ENCODE results near the gene ZNF491.
"Not testable (repeated sequence)": the region's sequence is repeated elsewhere in the genome, so short reads cannot be mapped to it uniquely, and the experiment has no call there.

ZNF491 gene

GRCh38 chr19:11798391-11799330, at the start of gene ZNF491:
Gene ZNF491 (plus strand): TSS chr19:11798523. CDS start chr19:11805954, 7,431 bp downstream.
- DNase-seq = peak; percentile 73

GRCh38 chr19:11749751-11750150, 48.6 kb upstream of the ZNF491 start:
- no peak for DNase-seq

GRCh38 chr19:11752244-11752736, 46.0 kb upstream of the ZNF491 start:
- DNase-seq = no peak

GRCh38 chr19:11754663-11755062, 43.7 kb upstream of the ZNF491 start:
- no peak for DNase-seq

GRCh38 chr19:11756965-11757364, 41.4 kb upstream of the ZNF491 start:
- DNase-seq = no peak

- no peak for DNase-seq
These were observed 38.5 kb upstream of the ZNF491 start for GRCh38 chr19:11759805-11760204.

- no peak for DNase-seq
These were observed 35.2 kb upstream of the ZNF491 start for GRCh38 chr19:11763117-11763516.

GRCh38 chr19:11763611-11764010, 34.7 kb upstream of the ZNF491 start:
- DNase-seq = no peak

GRCh38 chr19:11766597-11767591, 31.4 kb upstream of the ZNF491 start, which contains the start of gene ZNF441:
Gene ZNF441 (plus strand): TSS chr19:11767000. CDS start chr19:11767194, 194 bp downstream.
- DNase-seq = peak; percentile 63

- no peak for DNase-seq
These were observed 30.6 kb upstream of the ZNF491 start for GRCh38 chr19:11767633-11768133.

GRCh38 chr19:11769995-11770394, 28.3 kb upstream of the ZNF491 start:
- no peak for DNase-seq

GRCh38 chr19:11771520-11771919, 26.8 kb upstream of the ZNF491 start:
- DNase-seq = not testable (repeated sequence)

- not testable (repeated sequence) for DNase-seq
These were observed 21.7 kb upstream of the ZNF491 start for GRCh38 chr19:11776669-11777068.

- no peak for DNase-seq
These were observed 17.8 kb upstream of the ZNF491 start for GRCh38 chr19:11780431-11781020.

- DNase-seq = no peak
These were observed 16.8 kb upstream of the ZNF491 start for GRCh38 chr19:11781295-11782057.

- DNase-seq = no peak
These were observed 14.6 kb upstream of the ZNF491 start for GRCh38 chr19:11783767-11784166.

GRCh38 chr19:11784356-11784755, 14.0 kb upstream of the ZNF491 start:
- no peak for DNase-seq

GRCh38 chr19:11787536-11787935, 10.8 kb upstream of the ZNF491 start:
- DNase-seq = no peak

GRCh38 chr19:11792942-11793341, 5.4 kb upstream of the ZNF491 start:
- no peak for DNase-seq

- peak; percentile 89 for DNase-seq
These were observed 832 bp upstream of the ZNF491 start for GRCh38 chr19:11797491-11797890.

- DNase-seq = no peak
These were observed 8.2 kb downstream of the ZNF491 start for GRCh38 chr19:11806354-11807098.

All from NCI-H2171 treated with DMSO at 0.1 percent for 48 hours (cell line).